GM19240 (cell line): ENCODE data around the gene CDCA3.

ENCODE experiments used
- DNase-seq: peaks from one replicate; pipeline ENCODE4 v3.0.0; 2011; ENCODE audit warnings: low spot score; ENCODE audit not compliant: insufficient read length

The CDCA3 gene

DNA sequence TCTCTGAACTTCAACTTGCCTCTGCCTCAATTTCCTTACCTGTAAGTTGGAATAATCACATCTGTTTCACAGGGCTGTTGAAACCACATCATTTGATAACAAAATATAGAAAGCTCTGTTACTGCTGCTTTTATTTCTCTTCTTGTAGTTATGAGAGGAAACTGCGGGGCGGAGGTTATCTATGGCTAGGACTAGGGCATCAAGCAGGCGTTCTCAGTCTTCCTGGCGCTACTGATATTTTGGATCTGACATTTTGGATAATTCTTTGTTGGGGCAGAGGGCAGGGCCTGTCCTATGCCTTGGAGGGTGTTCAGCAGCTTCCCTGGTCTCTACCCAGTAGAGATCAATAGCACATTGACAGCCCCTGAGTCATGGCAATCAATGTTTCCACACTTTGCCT, 19.0 kb downstream of the CDCA3 start:
- no peak for DNase-seq

DNA sequence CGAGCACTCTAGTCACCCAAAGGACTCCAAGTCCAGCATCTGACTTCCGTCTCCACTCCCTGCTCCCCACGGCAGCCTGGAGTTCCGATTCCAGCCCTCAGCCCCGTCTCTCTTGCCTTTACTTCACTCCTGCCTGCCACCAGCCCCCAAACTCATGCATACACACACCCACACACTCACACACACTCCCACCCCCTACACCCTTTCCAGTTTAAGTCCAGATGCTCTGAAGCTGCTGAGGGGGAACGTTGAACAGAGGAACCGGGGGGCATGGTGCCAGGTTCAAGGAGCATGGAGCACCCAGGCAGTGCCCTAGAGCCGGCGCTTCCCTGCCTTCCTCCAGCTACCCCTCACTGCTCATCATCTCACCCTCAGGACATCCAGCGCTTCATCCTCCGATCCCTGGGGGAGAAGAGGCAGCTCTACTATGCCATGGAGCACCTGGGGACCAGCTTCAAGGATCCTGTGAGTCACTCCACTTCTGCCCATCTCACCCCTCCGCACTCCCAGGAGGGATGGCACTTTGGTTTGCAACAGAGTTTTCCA, 19.6 kb downstream of the CDCA3 start:
- DNase-seq: no peak

DNA sequence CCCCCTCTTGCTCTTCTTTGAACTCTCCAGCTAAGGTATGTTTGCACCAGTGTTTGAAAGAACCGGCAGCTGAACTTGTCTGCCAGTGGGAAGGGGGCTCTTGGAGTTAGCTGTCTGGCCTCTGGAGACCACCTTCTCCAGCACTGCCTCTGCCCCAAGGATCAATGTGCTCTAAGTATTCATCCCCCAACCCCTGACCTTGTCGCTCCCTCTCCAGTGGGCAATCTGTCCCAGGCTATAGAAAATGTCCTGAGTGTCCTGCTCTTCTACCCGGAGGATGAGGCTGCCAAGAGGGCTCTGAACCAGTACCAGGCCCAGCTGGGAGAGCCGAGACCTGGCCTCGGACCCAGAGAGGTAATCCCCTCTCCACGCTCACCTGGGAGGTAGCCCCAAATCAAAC, 20.1 kb downstream of the CDCA3 start:
- no peak for DNase-seq

DNA sequence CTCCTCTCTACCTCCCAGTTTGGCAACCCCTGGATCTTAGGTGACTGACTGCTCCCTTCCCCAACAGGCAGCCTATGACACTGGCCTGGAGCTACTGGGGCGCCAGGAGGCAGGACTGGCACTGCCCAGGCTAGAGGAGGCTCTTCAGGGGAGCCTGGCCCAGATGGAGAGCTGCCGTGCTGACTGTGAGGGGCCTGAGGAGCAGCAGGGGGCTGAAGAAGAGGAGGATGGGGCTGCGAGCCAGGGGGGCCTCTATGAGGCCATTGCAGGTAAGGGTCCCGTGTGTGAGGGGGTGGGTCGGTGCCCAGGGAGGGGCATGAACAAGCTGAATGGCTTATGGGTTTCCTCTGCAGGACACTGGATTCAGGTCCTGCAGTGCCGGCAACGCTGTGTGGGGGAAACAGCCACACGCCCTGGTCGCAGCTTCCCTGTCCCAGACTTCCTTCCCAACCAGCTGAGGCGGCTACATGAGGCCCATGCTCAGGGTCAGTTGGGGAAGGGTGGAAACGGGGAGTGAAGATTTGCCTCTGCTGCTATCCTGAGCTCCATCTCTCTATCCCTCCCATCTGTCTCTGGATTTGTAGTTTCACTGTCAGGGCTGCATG, 20.7 kb downstream of the CDCA3 start:
- no peak for DNase-seq

DNA sequence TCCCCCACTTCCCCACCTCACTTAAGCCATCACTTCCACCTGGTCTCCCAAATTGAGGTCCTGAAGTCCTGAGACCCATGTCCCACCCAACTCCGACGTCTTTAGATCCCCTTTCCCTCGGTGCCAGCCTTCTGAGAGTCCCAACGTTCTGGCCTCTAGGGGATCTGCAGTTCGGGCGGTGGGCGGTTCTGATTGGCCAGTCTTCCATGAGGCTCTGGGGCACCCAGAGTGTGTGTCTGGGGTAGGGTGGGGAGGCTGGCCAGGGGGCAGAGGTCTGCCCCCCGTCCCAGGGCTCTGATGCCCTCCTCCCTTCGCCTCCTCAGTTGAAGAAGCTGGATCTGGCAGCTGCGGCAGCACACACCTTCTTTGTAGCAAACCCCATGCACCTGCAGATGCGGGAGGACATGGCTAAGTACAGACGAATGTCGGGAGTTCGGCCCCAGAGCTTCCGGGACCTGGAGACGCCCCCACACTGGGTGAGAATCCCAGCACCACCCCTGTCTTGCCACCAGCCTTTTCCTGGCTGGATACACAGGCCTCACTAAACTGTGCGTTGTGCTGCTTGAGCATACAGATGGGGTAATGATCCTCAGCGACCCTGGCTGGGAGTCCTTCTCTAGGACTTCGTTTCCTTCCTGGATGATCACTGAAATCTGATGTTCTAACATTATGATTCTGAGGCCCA, 21.4 kb downstream of the CDCA3 start:
- DNase-seq: no peak

DNA sequence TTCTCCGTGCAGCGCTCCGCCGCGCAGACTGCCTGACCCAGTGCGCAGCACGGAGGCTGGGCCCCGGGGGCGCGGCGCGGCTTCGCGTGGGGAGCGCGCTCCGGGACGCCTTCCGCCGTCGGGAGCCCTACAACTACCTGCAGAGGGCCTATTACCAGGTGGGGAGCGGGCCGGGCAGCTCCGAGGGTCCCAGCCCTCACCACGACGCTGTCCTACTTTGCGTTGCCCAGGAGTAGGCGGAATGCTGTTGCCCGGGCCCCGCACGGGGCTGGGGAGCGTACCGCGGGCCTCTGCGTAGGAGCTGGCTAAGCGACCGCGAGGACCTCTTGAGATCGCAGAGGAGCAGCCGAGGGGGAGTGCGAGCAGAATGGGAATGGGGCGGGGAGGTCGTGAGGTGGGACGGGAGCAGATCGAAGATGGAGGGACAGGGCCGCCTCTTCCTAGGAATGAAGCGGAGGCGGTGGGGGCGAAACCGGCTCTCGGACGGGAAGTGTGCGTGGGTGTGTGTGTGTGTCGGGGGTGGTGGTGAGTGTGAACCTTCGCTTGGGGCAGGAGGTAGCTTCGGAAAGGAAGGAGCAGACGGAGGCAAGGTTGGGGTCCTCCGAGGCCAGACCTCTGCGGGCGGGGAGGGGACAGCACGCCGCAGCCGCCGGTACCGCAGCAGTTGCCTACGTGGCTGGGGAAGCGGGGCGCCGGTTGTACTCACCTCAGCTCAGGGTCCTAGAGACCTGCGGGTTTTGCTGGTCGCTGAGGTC, 22.1 kb downstream of the CDCA3 start:
- no peak for DNase-seq

DNA sequence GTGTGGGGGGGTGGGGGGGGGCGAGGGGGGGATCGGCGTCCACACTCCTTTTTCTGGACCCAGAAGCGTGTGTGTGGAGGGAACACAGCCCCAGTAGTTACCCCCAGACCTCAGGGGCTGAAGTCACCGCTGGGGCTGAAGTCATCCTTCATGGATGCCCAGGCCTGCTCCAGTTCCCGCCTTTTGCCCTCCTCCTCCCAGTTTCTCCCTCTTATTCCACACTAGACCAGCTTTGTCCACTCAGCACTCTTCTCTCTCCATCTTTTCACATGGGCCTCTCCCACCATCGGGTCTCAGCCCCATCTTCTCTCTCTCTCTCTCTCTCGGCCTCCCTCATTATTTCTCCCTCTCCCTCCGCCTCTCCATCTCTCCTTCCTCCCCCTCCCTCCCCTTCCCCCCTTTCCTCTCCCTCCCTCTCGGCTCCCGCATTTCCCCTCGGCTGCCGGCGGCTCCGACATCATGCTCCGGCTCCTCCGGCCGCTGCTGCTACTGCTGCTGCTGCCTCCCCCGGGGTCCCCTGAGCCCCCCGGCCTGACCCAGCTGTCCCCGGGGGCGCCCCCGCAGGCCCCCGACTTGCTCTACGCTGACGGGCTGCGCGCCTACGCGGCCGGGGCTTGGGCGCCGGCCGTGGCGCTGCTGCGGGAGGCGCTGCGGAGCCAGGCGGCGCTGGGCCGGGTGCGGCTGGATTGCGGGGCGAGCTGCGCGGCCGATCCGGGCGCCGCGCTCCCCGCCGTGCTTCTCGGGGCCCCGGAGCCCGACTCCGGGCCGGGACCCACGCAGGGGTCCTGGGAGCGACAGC, 22.9 kb downstream of the CDCA3 start, which contains the start of gene P3H3:
TSS of gene P3H3 (plus strand) at position 426 of the 799 bp plus-strand sequence. CDS start at position 460, 34 bp downstream.
- no peak for DNase-seq

DNA sequence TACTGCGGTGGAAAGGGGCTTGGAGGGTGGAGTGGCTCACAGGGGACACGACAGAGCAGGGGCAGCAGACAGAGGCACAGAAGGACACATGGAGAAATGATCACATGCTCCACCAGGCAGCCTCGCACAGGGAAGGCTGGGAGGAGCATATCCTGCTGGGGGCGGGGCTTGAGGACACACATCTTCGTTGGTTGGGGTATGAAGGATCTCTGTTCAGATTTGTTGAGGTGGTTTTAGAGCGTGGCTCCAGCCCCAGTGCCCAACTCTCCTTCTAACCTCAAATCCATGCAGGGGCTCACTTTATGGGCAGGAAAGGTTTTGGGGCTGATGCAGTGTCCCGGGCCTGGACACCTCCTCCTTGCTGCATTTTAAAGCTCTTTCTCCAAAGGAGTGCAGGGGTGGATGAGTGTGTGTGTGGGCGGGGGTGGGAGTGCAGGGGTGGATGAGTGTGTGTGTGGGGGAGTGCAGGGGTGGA, 23.6 kb downstream of the CDCA3 start:
- no peak for DNase-seq

DNA sequence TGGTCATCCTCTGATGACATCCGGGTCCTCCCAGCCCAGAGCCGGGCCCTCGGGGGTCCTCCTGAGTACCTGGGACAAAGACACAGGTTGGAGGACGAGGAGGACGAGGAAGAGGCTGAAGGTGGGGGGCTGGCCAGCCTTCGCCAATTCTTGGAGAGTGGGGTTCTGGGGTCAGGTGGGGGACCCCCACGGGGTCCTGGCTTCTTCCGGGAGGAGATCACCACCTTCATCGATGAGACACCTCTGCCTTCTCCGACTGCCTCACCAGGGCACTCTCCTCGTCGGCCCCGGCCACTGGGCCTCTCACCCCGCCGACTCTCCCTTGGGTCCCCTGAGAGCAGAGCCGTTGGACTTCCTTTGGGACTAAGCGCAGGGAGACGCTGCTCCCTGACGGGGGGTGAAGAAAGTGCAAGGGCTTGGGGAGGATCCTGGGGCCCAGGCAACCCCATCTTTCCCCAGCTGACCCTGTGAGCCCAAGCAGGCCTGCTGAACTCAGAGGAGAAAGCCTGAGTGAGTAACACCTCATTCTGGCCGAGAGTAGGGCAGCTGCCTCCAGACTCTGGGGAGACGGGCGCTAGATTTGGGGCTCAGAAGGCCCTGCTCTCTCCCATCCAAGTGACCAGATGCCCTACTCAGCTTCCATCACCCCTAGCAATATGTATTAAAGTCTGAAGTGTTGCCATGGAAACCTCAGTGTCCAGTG, 24.2 kb downstream of the CDCA3 start:
- DNase-seq: no peak

DNA sequence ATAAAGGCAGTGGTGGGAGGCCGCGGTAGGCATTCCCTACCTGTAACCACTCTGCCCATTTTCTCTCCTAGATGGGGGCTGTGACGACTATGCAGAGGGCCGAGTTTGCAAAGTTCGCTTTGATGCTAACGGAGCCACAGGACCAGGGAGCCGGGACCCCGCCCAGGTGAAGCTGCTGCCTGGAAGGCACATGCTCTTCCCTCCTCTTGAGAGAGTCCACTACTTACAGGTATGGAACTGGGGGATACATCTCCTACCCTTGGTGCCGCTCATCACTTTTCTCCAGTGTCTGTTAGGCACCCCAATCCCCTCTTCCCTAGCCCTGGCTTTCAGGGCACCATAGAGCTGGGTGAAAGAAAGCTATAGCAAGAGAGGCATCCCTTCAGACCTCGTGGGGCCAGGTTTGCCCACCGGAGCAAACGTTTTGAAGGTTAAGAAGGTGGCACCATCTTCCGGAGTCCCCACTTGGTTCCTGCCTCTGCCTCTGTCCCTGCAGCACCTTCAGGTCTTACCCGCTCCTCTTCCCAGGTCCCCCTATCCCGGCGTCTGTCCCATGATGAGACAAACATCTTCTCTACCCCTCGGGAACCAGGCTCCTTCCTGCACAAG, 24.9 kb downstream of the CDCA3 start:
- no peak for DNase-seq

DNA sequence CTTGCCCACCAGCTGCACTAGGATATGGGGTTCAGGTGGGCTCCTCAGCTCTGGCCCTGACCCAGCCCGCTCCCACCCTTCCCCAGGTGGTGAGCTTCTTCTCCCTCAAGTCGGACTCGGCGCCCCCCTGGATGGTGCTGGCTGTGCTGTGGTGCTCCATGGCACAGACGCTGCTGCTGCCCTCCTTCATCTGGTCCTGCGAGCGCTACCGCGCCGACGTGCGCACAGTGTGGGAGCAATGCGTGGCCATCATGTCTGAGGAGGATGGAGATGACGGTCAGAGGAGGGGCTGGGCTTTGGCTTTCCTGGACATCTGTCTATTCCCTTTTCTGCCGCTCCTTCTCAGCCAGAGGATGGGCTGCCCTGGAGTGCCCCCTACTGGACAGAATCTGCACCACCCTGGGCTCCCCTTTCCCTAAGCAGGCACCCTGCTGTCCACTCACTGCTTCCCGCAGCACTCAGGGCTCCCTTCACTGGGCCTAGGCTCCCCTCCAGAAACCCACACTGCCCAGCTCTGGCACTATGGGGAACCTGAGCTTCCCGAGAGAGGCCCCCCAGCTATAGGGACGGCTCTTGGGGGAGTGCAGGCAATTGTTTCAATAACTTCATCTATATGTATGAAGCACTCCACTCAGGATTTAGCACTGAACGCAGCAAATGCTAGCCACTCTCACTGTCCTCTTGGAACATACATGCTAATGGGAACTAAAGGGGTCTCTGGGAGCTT, 25.5 kb downstream of the CDCA3 start:
- peak; percentile 94 for DNase-seq

DNA sequence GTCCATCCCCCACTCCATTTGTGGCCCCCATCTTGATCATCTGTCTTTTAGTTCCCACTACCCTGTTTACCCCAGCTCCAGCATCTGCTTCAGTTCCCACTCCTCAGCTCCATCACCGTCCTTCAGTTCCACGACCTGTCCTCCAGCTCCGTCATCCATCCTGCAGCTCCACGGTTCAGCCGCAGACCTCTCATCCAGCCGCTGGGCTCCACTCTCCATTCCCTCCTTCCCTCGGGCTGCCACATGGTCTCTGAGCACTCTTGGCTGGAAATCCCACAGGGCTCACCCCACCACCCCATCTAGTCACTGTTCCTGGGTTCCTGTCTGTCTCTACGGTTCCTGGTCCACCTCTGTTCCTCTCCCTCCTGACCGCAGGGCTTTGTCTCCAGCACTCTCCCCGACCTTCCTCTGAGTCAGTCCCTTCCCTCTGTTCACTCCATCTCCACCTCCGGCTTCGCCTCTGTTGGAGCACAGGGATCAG, 26.1 kb downstream of the CDCA3 start:
- DNase-seq: no peak

DNA sequence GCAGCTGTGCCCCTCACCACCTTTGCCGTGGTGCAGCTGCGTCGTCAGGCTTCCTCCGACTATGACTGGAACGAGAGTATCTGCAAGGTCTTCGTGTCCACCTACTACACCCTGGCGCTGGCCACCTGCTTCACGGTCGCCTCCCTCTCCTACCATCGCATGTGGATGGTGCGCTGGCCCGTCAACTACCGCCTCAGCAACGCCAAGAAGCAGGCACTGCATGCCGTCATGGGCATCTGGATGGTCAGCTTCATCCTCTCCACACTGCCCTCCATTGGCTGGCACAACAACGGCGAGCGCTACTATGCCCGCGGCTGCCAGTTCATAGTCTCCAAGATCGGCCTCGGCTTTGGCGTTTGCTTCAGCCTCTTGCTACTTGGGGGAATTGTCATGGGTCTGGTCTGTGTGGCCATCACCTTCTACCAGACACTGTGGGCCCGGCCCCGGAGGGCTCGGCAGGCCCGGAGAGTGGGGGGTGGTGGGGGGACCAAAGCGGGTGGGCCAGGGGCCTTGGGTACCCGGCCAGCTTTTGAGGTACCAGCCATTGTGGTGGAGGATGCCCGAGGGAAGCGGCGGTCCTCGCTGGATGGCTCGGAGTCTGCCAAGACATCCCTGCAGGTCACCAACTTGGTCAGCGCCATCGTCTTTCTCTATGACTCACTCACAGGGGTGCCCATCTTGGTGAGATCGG, 26.9 kb downstream of the CDCA3 start:
- no peak for DNase-seq

DNA sequence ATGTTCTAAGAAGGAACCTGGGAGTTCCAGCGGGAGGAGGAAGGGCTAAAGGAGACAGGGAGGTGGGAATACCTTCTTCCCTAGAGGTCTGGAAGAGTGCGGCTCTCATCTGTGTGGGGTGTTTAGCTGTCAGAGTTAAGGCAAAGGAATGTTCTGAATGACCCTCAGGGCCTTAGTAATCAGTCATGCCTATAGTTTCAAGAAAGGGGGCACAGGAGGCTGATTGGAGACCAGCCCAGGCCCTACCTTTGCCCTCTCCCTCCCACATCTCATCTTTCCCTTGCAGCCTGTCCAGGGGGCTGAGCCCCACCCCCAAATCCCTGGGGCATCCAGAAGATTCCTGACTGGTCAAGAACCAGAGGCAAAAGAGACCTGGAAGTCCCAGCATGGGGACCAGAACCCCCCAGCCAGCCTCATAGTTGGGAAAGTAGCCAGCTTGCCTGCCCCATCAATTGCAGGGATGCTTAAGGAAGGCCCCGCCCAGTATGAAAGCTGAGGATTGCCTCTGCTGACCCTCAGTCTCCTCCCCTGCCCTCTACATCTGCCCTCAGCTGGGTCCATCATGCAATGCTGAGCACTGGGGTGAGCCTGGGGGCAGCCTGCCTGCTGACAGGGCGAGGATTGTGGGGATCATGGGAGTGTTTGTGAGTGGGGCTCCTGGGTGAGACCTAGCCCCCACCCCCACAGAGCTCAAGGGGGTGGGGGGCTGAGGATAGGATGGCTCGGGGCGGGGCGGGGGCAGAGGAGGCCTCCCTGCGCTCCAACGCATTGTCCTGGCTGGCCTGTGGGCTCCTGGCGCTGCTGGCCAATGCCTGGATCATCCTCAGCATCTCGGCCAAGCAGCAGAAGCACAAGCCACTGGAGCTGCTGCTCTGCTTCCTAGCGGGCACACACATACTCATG, 27.7 kb downstream of the CDCA3 start:
- no peak for DNase-seq

DNA sequence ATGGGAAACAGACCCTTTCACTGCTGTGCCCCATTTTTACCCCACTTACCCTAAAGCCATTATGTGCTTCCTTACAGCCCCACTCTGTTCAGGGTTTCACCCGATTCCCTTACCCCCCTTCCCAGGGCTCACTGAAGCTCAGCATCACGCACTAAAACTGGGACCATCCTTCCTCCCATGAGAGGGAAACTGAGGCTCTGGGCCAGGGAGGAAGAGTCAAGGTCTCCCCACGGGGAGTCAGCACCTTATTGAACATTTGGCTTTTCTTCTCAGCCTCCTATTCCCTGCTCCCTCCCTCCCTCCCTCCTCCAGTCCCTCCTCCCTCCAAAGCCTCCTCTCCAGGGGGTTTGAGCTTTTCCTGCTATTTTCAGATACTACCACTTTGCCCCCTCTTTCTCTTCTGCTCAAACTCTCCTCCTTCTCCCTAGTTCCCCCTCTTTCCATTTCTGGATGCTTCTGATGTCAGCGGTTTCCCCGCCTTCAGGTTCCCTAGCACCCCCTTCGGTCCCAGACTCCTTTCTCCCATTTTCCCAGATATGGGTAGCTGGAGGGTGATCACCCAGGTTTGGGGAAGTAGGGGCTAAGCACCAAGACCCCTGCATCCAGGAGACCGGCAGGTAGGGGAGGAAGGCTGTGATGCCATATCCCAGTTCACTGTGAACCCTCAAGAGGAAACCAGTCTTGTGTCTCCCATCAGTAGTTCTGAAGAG, 28.5 kb downstream of the CDCA3 start:
- no peak for DNase-seq

DNA sequence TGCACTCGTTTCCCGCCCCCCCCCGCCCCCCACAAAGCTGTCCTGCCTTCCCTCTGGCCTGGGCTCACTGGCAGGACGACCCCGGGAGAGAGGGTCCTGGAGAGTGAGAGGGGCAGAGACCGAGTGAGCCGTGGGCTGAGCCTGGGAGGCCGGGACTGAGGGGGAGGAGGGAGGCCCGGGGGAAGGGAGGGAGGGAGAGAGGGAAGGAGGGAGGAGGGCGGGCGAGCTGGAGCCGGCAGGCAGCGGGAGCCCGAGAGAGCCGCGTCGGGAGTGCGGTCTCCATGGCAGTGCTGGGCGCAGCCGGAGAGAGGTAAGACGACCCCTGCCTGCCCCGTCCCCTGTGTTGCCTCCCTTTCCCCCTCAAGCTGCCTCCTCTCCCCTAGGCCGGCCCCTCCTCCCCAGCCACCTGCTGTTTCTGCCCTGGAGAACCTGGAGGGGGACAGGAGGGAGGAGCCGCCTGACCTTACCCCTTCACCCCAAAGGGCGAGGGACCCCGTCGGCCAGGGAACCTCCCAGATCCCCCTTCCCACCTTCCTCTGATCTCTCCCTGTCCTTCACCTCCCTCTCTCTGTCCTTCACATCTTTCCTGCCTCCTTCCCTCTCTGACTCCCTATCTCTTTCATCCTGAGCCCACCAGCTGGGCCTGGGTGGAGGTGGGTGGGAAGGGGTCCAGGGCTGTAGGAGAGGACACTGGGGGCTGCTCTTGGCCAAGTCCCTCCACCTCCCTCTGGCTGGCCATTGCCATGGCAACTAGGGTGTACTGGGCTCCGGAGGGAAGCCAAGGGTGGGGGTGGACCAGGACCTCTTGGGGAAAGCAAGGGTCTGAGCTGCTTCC, 29.3 kb downstream of the CDCA3 start, which contains the start of gene GPR162:
TSS of gene GPR162 (plus strand) at position 231 of the 835 bp plus-strand sequence. CDS start 2,078 bp downstream, outside the sequence.
- DNase-seq: no peak
